CD4-positive, alpha-beta T cell treated with Interleukin-2 at 100 ng/mL for 4 hours (primary cell): Measurements from ENCODE around the gene DIMT1.

Source experiments
- DNase-seq: peaks from one replicate; pipeline ENCODE4 v3.0.0-alpha.2; 2020; ENCODE audit warnings: low spot score

Gene DIMT1

GRCh38 chr5:62403411-62404250 is at the start of gene DIMT1:
Gene DIMT1, minus strand, starts transcription at chr5:62403905. Its CDS starts 133 bp downstream, at chr5:62403772.
- DNase-seq, result peak; percentile 92

GRCh38 chr5:62450259-62450658 is 46.6 kb upstream of the DIMT1 start:
- no peak for DNase-seq

GRCh38 chr5:62448528-62448927 is 44.8 kb upstream of the DIMT1 start:
- no peak for DNase-seq

- no peak for DNase-seq
Observed at GRCh38 chr5:62432621-62433064, 28.9 kb upstream of the DIMT1 start.

GRCh38 chr5:62431735-62432620 is 28.3 kb upstream of the DIMT1 start:
- DNase-seq, result no peak

GRCh38 chr5:62424763-62425162 is 21.1 kb upstream of the DIMT1 start:
- DNase-seq, result no peak

GRCh38 chr5:62421414-62421813 is 17.7 kb upstream of the DIMT1 start:
- DNase-seq, result no peak

GRCh38 chr5:62419609-62420008 is 15.9 kb upstream of the DIMT1 start:
- DNase-seq, result no peak

- no peak for DNase-seq
Observed at GRCh38 chr5:62418462-62419076, 14.9 kb upstream of the DIMT1 start.

GRCh38 chr5:62413711-62414110 is 10.0 kb upstream of the DIMT1 start:
- no peak for DNase-seq

- DNase-seq, result peak; percentile 99
Observed at GRCh38 chr5:62412549-62413329, 9.0 kb upstream of the DIMT1 start, which contains the start of gene IPO11. Gene IPO11, plus strand, starts transcription at chr5:62412763. Its CDS starts 24,517 bp downstream, at chr5:62437280.

GRCh38 chr5:62395210-62395950 is 8.3 kb downstream of the DIMT1 start:
- peak; percentile 2 for DNase-seq

GRCh38 chr5:62386824-62387223 is 16.9 kb downstream of the DIMT1 start:
- DNase-seq, result no peak

GRCh38 chr5:62385816-62386400 is 17.8 kb downstream of the DIMT1 start:
- DNase-seq, result no peak

GRCh38 chr5:62385131-62385530 is 18.6 kb downstream of the DIMT1 start:
- no peak for DNase-seq

- no peak for DNase-seq
Observed at GRCh38 chr5:62376064-62376463, 27.6 kb downstream of the DIMT1 start.

GRCh38 chr5:62375627-62376026 is 28.1 kb downstream of the DIMT1 start:
- no peak for DNase-seq

- DNase-seq, result no peak
Observed at GRCh38 chr5:62374090-62374489, 29.6 kb downstream of the DIMT1 start.

- DNase-seq, result no peak
Observed at GRCh38 chr5:62373382-62373781, 30.3 kb downstream of the DIMT1 start.

- no peak for DNase-seq
Observed at GRCh38 chr5:62372600-62372999, 31.1 kb downstream of the DIMT1 start.
